ENCODE results near the gene PLPPR2. TPM values are rescaled to one million over a fixed set of nuclear protein-coding genes. Genes with fewer than 3 reads are reported as not detected.
A peak's percentile ranks its signal among the peaks of the same experiment; 100 is the strongest.
"Not testable (repeated sequence)": the region's sequence is repeated elsewhere in the genome, so short reads cannot be mapped to it uniquely, and the experiment has no call there.

Gene PLPPR2
- total RNA-seq, 4 donors from 2014 or later: 18.9 to 32.1 (median 22.5) TPM

DNA sequence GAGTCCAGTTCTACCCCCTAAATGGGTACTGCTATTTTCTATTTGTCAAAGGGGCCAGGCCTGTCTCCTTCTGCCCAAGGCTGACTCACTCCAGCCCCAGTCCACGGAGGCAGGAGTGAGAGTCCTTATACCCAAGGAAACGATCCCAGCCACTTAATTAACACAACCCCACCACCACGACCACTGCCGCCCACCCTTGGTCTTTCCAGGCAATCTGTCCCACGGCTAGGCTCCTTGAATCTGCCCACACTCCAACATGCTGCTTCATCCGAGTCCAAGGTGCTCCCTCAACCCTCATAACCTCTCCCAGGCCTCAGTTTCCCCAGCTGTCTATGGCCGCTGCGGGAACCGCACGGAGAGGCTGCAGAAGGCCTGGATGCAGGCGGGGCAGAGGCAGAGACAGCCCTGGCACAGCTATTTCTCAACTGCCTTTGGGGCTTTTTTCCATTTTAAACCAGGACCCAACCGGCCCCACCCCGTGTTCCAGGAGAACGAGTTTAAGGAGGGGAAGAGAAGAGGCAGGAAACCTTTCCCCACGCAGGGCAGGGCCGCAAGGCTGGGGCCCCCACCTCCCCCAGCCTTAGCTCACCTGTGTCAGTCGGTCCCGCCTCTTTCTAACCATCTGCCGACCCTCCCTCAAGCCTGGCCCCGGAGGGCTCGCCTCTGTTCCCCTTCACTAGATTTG, 16.5 kb upstream of the PLPPR2 start:
- no peak for DNase-seq (ENCODE audit: low spot score in 2 of 2)
- H3K4me1 ChIP-seq: peaks cover 29% of the 10 kb centered on the region

DNA sequence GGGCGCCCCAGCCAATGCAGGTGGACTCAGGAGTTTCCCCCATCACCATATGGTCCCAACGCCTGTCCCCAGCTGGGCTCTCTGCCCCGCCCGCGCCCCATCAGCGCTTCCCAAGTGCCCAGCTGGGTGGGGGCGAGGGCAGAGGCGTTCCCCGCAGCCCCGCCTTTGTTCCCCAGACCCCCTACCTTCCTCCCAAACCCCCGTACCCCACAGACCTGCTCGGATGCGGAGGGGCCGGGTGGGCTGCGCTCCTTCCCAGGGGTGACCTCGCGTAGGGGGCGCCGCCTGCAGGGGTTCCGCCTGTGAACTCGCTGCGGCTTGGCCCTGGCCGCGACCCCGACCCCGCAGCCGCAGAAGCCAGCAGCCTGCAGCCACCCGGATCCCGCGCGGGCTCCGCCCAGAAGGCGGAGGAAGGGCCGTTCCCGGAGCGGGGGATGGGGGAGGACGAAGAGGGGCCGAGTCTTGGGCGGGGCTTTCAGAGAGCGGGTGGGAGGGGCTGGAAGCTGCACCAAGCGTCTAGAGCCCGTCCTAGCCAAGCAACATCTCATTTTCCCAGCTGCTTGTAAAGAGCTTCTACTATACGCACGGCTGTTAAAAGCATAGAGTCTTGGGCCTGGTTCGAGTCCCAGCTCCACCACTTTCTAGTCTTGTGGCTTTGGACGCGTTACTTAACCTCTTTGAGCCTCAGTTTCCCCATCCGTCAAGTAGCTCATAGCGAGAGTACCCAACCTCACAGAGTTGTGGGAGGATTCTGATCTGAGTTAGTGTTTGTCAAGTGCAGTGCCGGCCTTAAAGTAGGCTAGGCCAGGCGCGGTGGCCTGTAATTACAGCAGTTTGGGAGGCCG, 15.8 kb upstream of the PLPPR2 start, which contains the start of gene RAB3D:
RAB3D (minus strand) TSS at position 404 of the 845 bp plus-strand sequence. CDS start 2,258 bp downstream, outside the sequence.
- Histone ChIP-seq H3K4me1 (peaks cover 37% of the 10 kb centered on the region), H3K36me3 (peaks cover 31% of the 10 kb centered on the region), H3K9me3 (no peaks in the 10 kb centered on the region), H3K27ac (peak within 1 kb of the TSS; percentile 83), H3K4me3 (peak within 1 kb of the TSS; percentile 67), H3K27me3 (no peaks in the 10 kb centered on the region)
- peak; percentile 94 to 95 for DNase-seq (ENCODE audit: low spot score in 2 of 2)
- WGBS: 14% methylated on average over 16 of the region's 53 CpGs
- TF ChIP-seq POLR2A (IDR thresholded peaks at IDR 0.05): peak in 1 of 2 donors; percentile 40
- no peak for TF ChIP-seq CTCF (IDR thresholded peaks at IDR 0.05)

More for the DNA sequence above, 16.5 kb upstream of the PLPPR2 start:
- H3K27ac ChIP-seq: peak overlapping the region; percentile 83
- H3K4me3 ChIP-seq: peak overlapping the region; percentile 67
- H3K9me3 ChIP-seq: no peaks in the 10 kb centered on the region
- WGBS: 8% methylated on average over 21 of the region's 21 CpGs
- no peak for TF ChIP-seq EP300 (IDR thresholded peaks at IDR 0.05)
- no peak for TF ChIP-seq CTCF (IDR thresholded peaks at IDR 0.05)
- TF ChIP-seq POLR2AphosphoS5 (IDR thresholded peaks at IDR 0.05): no peak
- TF ChIP-seq POLR2A (IDR thresholded peaks at IDR 0.05): no peak
- no peaks in the 10 kb centered on the region for H3K27me3 ChIP-seq
- H3K36me3 ChIP-seq: peaks cover 39% of the 10 kb centered on the region

GRCh38 chr19:11340099-11340467, 15.1 kb upstream of the PLPPR2 start:
- Histone ChIP-seq H3K4me1 (peaks cover 43% of the 10 kb centered on the region), H3K36me3 (peaks cover 25% of the 10 kb centered on the region), H3K4me3 (peak overlapping the region; percentile 67), H3K27ac (peak overlapping the region; percentile 83)
- H3K27me3 ChIP-seq; H3K9me3 ChIP-seq; DNase-seq (ENCODE audit: low spot score in 2 of 2): not testable (repeated sequence)
- WGBS: 84% methylated on average over 8 of the region's 8 CpGs

DNA sequence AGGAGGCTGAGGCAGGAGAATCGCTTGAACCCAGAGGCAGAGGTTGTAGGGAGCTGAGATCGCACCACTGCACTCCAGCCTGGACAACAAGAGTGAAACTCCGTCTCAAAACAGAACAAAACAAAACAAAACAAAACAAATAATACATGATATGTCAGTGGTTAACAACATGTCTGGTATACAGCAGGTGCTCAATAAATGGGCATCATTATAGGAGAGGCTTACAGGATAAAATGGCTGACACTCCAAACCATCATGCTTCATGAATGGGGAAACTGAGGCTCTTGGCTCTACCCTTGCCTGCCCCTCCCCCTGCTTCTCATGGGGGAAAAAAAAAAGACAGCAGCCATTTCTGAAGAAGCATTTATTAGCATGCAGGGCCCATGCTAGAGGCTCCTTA, 12.8 kb upstream of the PLPPR2 start:
- Histone ChIP-seq H3K27me3 (no peaks in the 10 kb centered on the region), H3K36me3 (peaks cover 6% of the 10 kb centered on the region), H3K9me3 (no peaks in the 10 kb centered on the region), H3K4me3 (no peak overlapping the region), H3K27ac (no peak overlapping the region), H3K4me1 (peaks cover 55% of the 10 kb centered on the region)
- 93% methylated on average over 3 of the region's 3 CpGs for WGBS
- no peak for DNase-seq (ENCODE audit: low spot score in 2 of 2)
- no peak for TF ChIP-seq POLR2A (IDR thresholded peaks at IDR 0.05)
- no peak for TF ChIP-seq POLR2AphosphoS5 (IDR thresholded peaks at IDR 0.05)
- TF ChIP-seq CTCF (IDR thresholded peaks at IDR 0.05): no peak
- no peak for TF ChIP-seq EP300 (IDR thresholded peaks at IDR 0.05)

DNA sequence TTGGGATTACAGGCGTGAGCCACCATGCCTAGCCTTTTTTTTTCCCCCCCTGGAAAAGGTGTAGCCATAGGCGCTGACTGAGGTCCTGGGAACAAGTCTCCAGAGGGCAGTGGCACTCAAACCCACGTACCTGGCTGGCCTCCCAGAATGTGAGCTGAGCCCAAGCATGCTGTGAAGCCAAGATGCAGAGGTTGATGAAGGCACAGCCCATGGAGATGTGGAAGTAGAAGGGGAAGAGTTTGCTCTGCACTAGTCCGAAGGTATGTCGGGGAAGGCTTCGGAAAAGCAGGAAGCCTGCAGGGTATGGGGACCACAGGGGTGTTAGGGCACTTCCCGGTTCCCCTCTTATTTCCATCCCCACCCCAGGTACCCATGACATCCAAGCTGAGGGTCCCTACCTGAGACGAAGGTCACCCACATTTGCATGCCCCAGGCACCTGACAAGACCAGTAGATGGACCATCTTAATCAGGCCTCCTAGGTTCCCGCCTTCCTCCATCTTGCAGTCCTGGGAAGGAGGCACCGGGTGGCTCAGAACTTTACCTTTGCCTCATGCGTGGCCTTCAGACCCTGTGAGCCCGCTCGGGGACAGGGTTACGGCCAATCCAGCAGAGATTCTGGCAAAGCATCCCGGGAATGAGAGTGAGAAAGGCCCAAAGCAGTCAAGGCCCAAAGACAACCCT, 10.0 kb upstream of the PLPPR2 start:
- 50% methylated on average over 8 of the region's 15 CpGs for WGBS
- H3K9me3 ChIP-seq: no peaks in the 10 kb centered on the region
- H3K4me1 ChIP-seq: peaks cover 33% of the 10 kb centered on the region
- H3K27me3 ChIP-seq: no peaks in the 10 kb centered on the region
- H3K27ac ChIP-seq: peak overlapping the region; percentile 67
- H3K4me3 ChIP-seq: peak overlapping the region; percentile 57
- H3K36me3 ChIP-seq: peaks cover 6% of the 10 kb centered on the region
- no peak for TF ChIP-seq POLR2A (IDR thresholded peaks at IDR 0.05)
- no peak for TF ChIP-seq CTCF (IDR thresholded peaks at IDR 0.05)
- no peak for TF ChIP-seq POLR2AphosphoS5 (IDR thresholded peaks at IDR 0.05)
- TF ChIP-seq EP300 (IDR thresholded peaks at IDR 0.05): no peak
- no peak for DNase-seq (ENCODE audit: low spot score in 2 of 2)

Data from suprapubic skin (tissue), 4 donors.